ENCODE data around the gene CERS6.
"Not testable (repeated sequence)": the region's sequence is repeated elsewhere in the genome, so short reads cannot be mapped to it uniquely, and the experiment has no call there.

Gene CERS6, protein sequence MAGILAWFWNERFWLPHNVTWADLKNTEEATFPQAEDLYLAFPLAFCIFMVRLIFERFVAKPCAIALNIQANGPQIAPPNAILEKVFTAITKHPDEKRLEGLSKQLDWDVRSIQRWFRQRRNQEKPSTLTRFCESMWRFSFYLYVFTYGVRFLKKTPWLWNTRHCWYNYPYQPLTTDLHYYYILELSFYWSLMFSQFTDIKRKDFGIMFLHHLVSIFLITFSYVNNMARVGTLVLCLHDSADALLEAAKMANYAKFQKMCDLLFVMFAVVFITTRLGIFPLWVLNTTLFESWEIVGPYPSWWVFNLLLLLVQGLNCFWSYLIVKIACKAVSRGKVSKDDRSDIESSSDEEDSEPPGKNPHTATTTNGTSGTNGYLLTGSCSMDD

DNA sequence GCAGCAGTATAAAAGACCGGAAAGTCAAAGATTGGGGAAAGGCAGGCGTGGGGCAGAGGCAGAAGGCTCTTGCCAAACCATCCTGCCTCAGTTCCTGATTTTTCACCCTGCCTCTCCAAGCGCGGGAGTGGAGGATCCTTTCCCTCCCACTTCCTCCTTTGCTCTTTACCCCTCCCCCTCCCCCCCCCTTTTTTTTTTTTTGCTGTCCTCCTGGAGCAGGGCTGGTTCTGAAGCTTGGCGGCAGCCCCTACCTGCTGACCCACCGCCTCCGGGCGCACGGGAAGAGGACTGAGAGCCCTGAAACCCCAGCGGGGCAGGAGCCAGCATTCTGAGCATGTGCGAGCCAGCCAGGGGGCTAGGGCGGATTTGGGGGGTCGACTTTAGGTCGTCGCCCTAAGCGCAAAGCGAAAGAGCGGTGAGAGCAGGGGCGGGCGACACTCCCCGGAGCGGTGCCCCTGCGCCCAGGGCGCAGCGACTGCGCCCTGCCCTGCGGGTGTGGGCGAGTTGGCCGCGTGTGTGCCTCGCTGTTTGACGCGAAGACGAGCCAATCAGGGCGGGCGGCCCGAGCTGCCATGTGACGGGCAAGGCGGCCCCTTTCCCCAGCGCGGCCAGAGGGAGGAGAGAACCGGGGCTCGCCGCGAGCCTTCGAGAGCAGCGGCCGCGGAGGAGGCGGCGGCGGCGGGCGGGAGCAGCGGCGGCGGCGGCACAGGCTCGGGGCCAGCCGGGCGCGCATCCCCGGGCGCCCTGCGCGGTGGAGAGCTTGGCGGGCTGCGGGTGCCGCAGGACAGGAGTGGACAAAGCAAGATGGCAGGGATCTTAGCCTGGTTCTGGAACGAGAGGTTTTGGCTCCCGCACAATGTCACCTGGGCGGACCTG, at the start of gene CERS6:
CERS6 (plus strand) TSS at position 628 of the 876 bp plus-strand sequence; CDS start at position 805, 177 bp downstream.
- TF ChIP-seq, protein P1, sequence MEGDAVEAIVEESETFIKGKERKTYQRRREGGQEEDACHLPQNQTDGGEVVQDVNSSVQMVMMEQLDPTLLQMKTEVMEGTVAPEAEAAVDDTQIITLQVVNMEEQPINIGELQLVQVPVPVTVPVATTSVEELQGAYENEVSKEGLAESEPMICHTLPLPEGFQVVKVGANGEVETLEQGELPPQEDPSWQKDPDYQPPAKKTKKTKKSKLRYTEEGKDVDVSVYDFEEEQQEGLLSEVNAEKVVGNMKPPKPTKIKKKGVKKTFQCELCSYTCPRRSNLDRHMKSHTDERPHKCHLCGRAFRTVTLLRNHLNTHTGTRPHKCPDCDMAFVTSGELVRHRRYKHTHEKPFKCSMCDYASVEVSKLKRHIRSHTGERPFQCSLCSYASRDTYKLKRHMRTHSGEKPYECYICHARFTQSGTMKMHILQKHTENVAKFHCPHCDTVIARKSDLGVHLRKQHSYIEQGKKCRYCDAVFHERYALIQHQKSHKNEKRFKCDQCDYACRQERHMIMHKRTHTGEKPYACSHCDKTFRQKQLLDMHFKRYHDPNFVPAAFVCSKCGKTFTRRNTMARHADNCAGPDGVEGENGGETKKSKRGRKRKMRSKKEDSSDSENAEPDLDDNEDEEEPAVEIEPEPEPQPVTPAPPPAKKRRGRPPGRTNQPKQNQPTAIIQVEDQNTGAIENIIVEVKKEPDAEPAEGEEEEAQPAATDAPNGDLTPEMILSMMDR (IDR thresholded peaks at IDR 0.05; ENCODE audit: control insufficient read depth, insufficient read depth, low read depth, low read length, missing control alignments): no peak
- peak; percentile 74 for DNase-seq (ENCODE audit: low read depth)
- H3K4me3 ChIP-seq (ENCODE audit: control insufficient read depth, low read depth, low read length): peak within 1 kb of the TSS; percentile 78

DNA sequence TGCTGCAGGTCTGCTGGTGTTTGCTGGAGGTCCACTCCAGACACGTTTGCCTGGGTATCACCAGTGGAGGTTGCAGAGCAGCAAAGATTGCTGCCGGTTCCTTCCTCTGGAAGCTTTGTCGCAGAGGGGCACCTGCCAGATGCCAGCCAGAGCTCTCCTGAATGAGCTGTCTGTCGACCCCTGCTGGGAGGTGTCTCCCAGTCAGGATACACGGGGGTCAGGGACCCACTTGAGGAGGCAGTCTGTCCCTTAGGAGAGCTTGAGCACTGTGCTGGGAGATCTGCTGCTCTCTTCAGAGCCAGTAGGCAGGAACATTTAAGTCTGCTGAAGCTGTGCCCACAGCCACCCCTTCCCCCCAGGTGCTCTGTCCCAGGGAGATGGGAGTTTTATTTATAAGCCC, 43.8 kb upstream of the CERS6 start:
- not testable (repeated sequence) for DNase-seq (ENCODE audit: low read depth)

DNA sequence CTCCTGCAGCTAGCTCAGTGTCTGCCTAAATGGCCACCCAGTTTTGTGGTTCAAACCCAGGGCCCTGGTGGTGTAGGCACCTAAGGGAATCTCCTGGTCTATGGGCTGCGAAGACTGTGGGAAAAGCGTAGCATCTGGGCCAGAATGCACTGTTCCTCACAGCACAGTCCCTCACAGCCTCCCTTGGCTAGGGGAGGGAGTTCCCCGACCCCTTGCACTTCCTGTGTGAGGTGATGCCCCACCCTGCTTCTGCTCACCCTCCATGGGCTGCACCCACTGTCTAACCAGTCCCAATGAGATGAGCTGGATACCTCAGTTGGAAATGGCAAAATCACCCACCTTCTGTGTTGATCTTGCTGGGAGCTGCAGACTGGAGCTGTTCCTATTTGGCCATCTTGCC, 43.0 kb upstream of the CERS6 start:
- DNase-seq (ENCODE audit: low read depth); H3K4me3 ChIP-seq (ENCODE audit: control insufficient read depth, low read depth, low read length): not testable (repeated sequence)

More for the DNA sequence above, 43.8 kb upstream of the CERS6 start:
- not testable (repeated sequence) for H3K4me3 ChIP-seq (ENCODE audit: control insufficient read depth, low read depth, low read length)

DNA sequence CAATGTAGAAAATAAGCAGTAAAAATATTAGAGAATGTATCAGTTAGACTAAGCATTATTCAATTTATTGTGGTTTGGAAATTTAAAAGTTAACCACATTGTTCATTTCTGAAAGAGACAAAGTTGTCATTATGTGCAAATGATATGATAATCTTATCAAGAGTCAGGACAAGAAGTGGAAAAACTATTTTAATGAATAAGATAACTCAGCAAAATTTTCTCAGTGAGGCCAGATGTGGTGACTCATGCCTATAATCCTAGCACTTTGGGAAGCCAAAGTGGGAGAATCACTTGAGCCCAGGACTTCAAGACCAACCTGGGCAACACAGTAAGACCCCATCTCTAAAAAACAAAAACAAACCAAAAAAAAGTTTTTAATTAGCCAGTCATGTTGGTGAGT, 39.5 kb upstream of the CERS6 start:
- TF ChIP-seq, protein P1 (IDR thresholded peaks at IDR 0.05; ENCODE audit: control insufficient read depth, insufficient read depth, low read depth, low read length, missing control alignments): no peak
- no peak for DNase-seq (ENCODE audit: low read depth)
- H3K4me3 ChIP-seq (ENCODE audit: control insufficient read depth, low read depth, low read length): no peak overlapping the region

DNA sequence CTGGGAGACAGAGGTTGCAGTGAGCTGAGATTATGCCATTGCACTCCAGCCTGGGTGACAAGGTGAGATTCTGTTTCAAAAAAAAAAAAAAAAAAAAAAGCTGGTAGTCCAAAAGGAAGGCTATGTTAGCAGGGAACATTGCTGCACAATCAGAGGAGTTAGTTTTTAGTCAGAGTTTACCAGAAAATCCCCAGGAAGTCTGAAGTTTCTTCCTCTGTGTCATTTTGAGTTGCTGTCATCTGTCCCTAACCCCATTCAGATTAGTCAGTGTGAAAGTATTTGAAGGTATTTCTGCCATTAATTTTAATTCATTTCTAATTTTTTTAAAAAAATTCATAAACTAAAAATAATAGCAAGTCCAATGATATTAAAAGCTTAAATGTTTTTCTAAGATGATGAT, 33.5 kb upstream of the CERS6 start:
- TF ChIP-seq, protein P1 (IDR thresholded peaks at IDR 0.05; ENCODE audit: control insufficient read depth, insufficient read depth, low read depth, low read length, missing control alignments): no peak
- DNase-seq (ENCODE audit: low read depth): no peak
- no peak overlapping the region for H3K4me3 ChIP-seq (ENCODE audit: control insufficient read depth, low read depth, low read length)

DNA sequence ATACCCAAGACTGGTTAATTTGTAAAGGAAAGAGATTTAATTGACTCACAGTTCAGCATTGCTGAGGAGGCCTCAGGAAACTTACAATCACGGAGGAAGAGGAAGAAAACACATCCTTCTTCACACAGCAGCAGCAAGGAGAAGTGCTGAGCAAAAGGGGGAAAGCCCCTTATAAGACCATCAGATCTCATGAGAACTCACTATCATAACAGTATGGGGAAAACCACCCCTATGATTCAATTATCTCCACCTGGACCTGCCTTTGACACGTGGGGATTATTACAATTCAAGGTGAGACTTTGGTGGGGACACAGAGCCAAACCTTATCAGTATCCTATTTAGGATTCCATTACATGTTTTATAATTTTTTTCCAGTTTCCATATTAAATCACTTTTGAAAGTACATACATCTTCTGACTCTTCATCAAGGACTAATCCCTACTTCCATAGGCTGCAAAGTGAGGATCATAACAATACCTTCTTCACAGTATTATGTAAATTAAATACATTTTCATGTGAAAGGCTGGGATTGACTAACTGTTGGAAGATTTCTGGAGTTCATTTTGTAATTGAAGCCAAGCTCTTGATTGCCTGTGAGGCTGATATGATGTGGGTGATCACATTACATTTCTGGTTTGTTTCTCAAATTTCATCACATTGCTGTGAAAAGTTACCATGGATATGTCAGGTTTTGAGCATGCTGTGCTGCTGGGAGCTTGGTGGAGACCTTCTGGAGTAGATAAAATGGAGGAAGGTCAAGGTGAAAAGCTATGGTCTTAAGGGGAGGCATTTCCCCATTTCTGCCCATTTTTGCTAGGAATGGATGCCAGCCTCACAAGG, 31.7 kb upstream of the CERS6 start:
- DNase-seq (ENCODE audit: low read depth): peak; percentile 32
- no peak overlapping the region for H3K4me3 ChIP-seq (ENCODE audit: control insufficient read depth, low read depth, low read length)
- TF ChIP-seq, protein P1 (IDR thresholded peaks at IDR 0.05; ENCODE audit: control insufficient read depth, insufficient read depth, low read depth, low read length, missing control alignments): no peak

DNA sequence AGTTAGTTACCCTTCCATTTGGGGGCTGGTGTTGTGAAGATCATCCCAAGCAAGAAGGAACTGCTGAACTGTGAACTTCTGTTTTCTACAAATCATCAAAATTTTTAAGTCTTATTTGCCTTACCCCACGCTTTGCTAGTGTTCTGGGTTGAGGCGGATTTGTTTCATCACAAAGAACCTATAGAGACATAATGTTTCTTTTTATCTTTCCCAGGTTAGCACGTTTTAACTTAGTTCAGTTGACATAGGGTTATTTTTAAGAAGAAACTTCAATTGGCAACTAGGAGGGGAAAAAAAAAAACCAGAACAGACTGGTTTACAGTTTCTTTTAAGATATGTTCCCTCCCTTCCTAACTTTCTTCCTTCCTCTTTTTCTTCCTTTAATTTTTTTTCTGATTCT, 31.1 kb upstream of the CERS6 start:
- no peak overlapping the region for H3K4me3 ChIP-seq (ENCODE audit: control insufficient read depth, low read depth, low read length)
- DNase-seq (ENCODE audit: low read depth): no peak
- TF ChIP-seq, protein P1 (IDR thresholded peaks at IDR 0.05; ENCODE audit: control insufficient read depth, insufficient read depth, low read depth, low read length, missing control alignments): no peak
